Psoas muscle (tissue), 8 donors: Measurements from ENCODE around the gene TRIM42. TPM values are rescaled to one million over a fixed set of nuclear protein-coding genes. Genes with fewer than 3 reads are reported as not detected.

ENCODE experiments used
- ATAC-seq, 4 donors: fragments of 200-7000 bp; cut with Tn5 transposase; one replicate each; pipeline ENCODE4 v1.9.1; 2020; ENCODE audit warnings: moderate library complexity in 3 of 4, mild to moderate bottlenecking in 2 of 4
- DNase-seq, 2 donors: peaks; one replicate each; pipeline ENCODE4 v3.0.0-alpha.2; 2020
- H3K27ac ChIP-seq: fragments of 200-600 bp; one replicate; pipeline ENCODE4 v1.8.0; 2022
- H3K27me3 ChIP-seq, 3 donors: fragments of 200-600 bp in 1 of 3; one replicate each; pipeline versions ENCODE4 v1.6.1 to v1.8.0; 2013 to 2022; ENCODE audit warnings: low read length in 2 of 3, mild to moderate bottlenecking in 2 of 3, moderate library complexity in 1 of 3; ENCODE audit not compliant: insufficient read depth in 3 of 3
- H3K36me3 ChIP-seq, 2 donors: fragments of 200-600 bp in 1 of 2; one replicate each; pipeline versions ENCODE4 v1.6.1 to v1.8.0; 2013 to 2022; ENCODE audit warnings: low read depth in 1 of 2, mild to moderate bottlenecking in 1 of 2, moderate library complexity in 1 of 2; ENCODE audit not compliant: insufficient read depth in 1 of 2
- H3K4me1 ChIP-seq: fragments of 200-600 bp; one replicate; pipeline ENCODE4 v1.8.0; 2022
- H3K4me3 ChIP-seq: fragments of 200-600 bp; one replicate; pipeline ENCODE4 v1.8.0; 2022; ENCODE audit warnings: mild to moderate bottlenecking
- H3K9me3 ChIP-seq: fragments of 200-600 bp; one replicate; pipeline ENCODE4 v1.8.0; 2022
- WGBS, 3 donors: extraction: QIAGEN DNeasy Blood & Tissue Kit; methylation state at CpG; one replicate each; pipeline versions ENCODE4 v1.1.6 to v1.1.7; 2013; 5-methylcytosine and 5-hydroxymethylcytosine counted together
- intact Hi-C, 2 donors: fragments of 100-400 bp; cut with DNase I; formaldehyde crosslinking; loops; one replicate each; pipeline versions ENCODE4 v1.11.0 to v1.14.2; 2022
- polyA plus RNA-seq, 3 donors: library from polyadenylated mRNA; stranded (reverse); fragments of 200-250 nt; gene quantifications; one replicate each; pipeline ENCODE4 v1.2.3, GENCODE V29; 2013
- total RNA-seq, 4 donors: library from RNA; stranded (reverse); fragmentation: NEBNext Ultra II Directional in 2 of 4; extraction: Animal tissue kit (Norgen Biotek cat#: 25700) in 2 of 4; gene quantifications; one replicate each; pipeline versions ENCODE4 v1.2.1 to v1.2.4, GENCODE V29; 2021 to 2023
- TF ChIP-seq, protein P1 (sequence below): fragments of 200-600 bp; IDR thresholded peaks from one replicate; pipeline ENCODE4 v1.8.0; 2022; ENCODE audit warnings: antibody characterized with exemption
- donor health status: healthy with polysubstance abuse.
- donor health status: DM: no; HTN: no; CAD: no; lungs with moderate emphysema.
- donor health status: Bipolar disorder and iron deficiency.
- donor health status: healthy.
- donor health status: DM: yes; HTN: yes; CAD: no.
- donor health status: DM: no; HTN: no; CAD: no.
- donor health status: DM: no; HTN: no; CAD: no.
- donor health status: DM: yes; HTN: yes; CAD: no.

The TRIM42 gene
- total and polyA plus RNA-seq, 7 donors, result 0.06 TPM; not detected in 6

DNA sequence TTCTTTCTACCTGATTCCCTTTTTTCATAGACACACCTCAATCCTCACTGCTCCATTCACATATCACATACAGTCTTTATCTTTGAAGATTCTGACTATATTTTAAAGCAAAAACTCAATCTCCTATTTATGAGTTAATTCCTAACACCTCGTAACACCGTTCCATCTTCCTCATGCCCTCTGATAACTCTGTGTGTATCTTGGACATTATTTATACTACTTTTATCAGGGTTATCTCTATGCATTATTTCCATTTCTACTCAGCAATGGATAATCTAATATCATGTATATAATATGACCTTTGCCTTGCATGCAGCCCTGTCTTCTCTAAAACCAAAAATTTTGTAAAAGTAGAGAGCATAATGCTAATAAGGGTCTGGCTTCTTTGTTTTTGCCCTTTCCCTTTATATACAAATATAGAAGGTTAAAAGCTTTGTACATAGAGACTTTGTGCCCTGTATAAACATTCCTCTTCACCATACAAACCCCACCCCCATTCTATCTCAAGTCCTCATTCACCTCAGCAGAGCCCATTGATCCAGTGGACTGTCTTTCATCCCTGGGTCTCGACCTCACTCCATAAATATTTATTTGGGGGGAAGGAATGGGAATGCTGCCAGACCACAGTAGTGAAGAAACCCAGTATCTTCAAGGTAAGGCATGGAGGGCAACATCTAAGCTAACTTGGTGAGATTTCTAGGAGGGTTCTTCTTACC, 21.8 kb downstream of the TRIM42 start:
- H3K9me3 ChIP-seq, result no peaks in the 10 kb centered on the region
- intact Hi-C loops, result no loop called here
- 76 to 84% (median 82%) methylated on average over 3 of the region's 3 CpGs for WGBS, 3 donors
- no peaks in the 10 kb centered on the region for H3K27me3 ChIP-seq
- H3K27ac ChIP-seq, result no peak overlapping the region
- H3K4me1 ChIP-seq, result no peaks in the 10 kb centered on the region
- H3K4me3 ChIP-seq, result no peak overlapping the region
- no peak for DNase-seq
- no peaks in the 10 kb centered on the region for H3K36me3 ChIP-seq
- no peak for ATAC-seq
- TF ChIP-seq, protein P1, sequence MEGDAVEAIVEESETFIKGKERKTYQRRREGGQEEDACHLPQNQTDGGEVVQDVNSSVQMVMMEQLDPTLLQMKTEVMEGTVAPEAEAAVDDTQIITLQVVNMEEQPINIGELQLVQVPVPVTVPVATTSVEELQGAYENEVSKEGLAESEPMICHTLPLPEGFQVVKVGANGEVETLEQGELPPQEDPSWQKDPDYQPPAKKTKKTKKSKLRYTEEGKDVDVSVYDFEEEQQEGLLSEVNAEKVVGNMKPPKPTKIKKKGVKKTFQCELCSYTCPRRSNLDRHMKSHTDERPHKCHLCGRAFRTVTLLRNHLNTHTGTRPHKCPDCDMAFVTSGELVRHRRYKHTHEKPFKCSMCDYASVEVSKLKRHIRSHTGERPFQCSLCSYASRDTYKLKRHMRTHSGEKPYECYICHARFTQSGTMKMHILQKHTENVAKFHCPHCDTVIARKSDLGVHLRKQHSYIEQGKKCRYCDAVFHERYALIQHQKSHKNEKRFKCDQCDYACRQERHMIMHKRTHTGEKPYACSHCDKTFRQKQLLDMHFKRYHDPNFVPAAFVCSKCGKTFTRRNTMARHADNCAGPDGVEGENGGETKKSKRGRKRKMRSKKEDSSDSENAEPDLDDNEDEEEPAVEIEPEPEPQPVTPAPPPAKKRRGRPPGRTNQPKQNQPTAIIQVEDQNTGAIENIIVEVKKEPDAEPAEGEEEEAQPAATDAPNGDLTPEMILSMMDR, result no peak

DNA sequence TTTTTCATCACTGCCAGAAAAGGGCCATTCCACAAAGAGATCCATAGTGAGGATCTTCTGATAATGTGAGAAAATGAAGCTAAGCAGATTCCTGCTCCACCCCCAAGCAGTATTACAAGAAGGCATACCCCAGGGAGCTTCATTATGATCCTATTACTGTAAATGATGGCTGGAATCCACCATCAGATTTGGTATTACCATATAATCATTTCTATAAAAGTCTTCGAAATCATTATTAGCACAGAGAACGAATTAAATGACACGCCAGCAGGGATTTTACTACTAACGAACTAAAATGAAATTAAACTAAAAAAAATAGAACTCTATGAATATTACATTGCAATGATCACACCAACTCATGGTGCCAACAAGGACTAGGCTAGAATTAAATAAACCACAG, 24.4 kb downstream of the TRIM42 start:
- H3K27me3 ChIP-seq, result no peaks in the 10 kb centered on the region
- no peak overlapping the region for H3K27ac ChIP-seq
- TF ChIP-seq, protein P1, result no peak
- no peaks in the 10 kb centered on the region for H3K4me1 ChIP-seq
- no peak overlapping the region for H3K4me3 ChIP-seq
- no peaks in the 10 kb centered on the region for H3K36me3 ChIP-seq
- DNase-seq (no peak), ATAC-seq (no peak)
- WGBS, 3 donors, result 91 to 95% (median 92%) methylated on average over 4 of the region's 4 CpGs
- H3K9me3 ChIP-seq, result no peaks in the 10 kb centered on the region
- intact Hi-C loops, result no loop called here

DNA sequence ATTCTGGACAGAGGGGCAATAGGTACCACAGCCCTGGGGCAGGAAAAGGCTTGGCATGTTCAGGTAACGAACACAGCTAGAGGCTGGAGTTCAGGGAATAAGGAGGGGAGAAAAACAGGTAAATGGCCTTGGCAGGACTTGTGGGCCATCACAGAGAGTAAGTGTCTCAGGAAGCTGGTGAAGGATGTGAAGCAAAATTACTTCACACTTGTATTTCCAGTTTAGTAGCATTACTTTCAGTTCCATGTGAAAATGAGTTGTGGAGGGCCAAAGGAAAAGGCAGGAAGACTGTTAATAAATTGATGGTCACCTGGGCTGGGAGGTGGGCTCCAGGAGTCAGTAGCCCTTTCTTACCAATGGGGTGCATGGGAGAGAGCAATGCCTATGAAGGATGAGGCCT, 25.6 kb downstream of the TRIM42 start:
- H3K27me3 ChIP-seq, result no peaks in the 10 kb centered on the region
- WGBS, 3 donors, result 78 to 90% (median 88%) methylated on average over 1 of the region's 1 CpG
- TF ChIP-seq, protein P1, result no peak
- DNase-seq (no peak), ATAC-seq (no peak)
- no peak overlapping the region for H3K27ac ChIP-seq
- H3K36me3 ChIP-seq, result no peaks in the 10 kb centered on the region
- H3K9me3 ChIP-seq, result no peaks in the 10 kb centered on the region
- intact Hi-C loops, result no loop called here
- no peaks in the 10 kb centered on the region for H3K4me1 ChIP-seq
- H3K4me3 ChIP-seq, result no peak overlapping the region

DNA sequence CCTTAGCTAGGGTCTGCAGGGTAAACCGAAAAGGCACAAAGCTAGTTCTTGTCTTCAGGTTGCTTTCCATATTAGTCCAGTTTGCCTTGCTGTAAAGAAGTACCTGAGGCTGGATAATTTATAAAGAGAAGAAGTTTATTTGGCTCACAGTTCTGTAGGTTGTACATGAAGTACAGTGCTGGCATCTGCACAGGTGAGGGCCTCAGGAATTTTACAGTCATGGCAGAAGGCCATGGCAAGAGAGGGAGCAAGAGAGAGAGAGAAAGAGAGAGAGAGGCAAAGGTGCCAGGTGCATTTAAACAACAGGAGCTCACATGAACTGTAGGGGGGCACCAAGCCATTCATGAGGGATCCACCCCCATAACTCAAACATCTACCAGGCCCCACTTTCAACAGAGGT, 26.9 kb downstream of the TRIM42 start:
- no peak overlapping the region for H3K4me3 ChIP-seq
- no peak overlapping the region for H3K27ac ChIP-seq
- DNase-seq (no peak), ATAC-seq (no peak)
- WGBS, 3 donors, result 80 to 96% (median 86%) methylated on average over 1 of the region's 1 CpG
- H3K27me3 ChIP-seq, result no peaks in the 10 kb centered on the region
- TF ChIP-seq, protein P1, result no peak
- H3K9me3 ChIP-seq, result no peaks in the 10 kb centered on the region
- intact Hi-C loops, result no loop called here
- no peaks in the 10 kb centered on the region for H3K36me3 ChIP-seq
- H3K4me1 ChIP-seq, result no peaks in the 10 kb centered on the region

DNA sequence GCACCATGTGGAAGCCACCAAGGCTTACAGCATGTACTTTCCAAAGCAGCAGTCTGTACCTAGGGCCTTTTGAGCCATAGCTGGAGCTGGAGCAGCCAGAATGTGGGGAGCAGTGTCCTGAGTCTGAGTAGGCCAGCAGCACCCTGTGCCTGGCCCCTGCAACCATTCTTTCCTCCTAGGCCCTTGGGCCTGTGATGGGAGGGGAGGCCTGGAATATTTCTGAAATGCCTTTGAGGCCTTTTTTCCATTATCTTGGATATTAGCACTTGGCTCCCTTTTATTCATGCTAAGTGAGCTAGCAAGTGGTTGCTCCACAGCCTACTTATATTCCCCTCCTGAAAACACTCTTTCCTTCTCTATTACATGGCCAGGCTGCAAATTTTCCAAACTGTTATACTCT, 28.1 kb downstream of the TRIM42 start:
- intact Hi-C loops, result no loop called here
- no peak overlapping the region for H3K27ac ChIP-seq

More for the DNA sequence above, 28.1 kb downstream of the TRIM42 start:
- DNase-seq (no peak), ATAC-seq (no peak)
- Histone ChIP-seq H3K27me3 (no peaks in the 10 kb centered on the region), H3K36me3 (no peaks in the 10 kb centered on the region), H3K9me3 (no peaks in the 10 kb centered on the region), H3K4me1 (no peaks in the 10 kb centered on the region), H3K4me3 (no peak overlapping the region)
- TF ChIP-seq, protein P1, result no peak
